Astrocyte (in vitro differentiated cells and primary cell): Measurements from ENCODE around the gene NDOR1.

Experiments
- CTCF ChIP-seq: IDR thresholded peaks from 2 replicates; pipeline ENCODE4 v1.5.1; 2011; ENCODE audit warnings: low read depth, mild to moderate bottlenecking, inconsistent platforms, low read length, moderate library complexity; ENCODE audit not compliant: insufficient read depth
- EZH2 ChIP-seq: IDR thresholded peaks from 2 replicates; pipeline ENCODE4 v1.6.1; 2012; ENCODE audit warnings: mild to moderate bottlenecking, low read length, inconsistent platforms; ENCODE audit not compliant: insufficient read depth

GRCh38 chr9:137247135-137247915 lies 41.8 kb downstream of the NDOR1 start:
- no peak for TF ChIP-seq EZH2
- no peak for TF ChIP-seq CTCF
